Cardiac muscle cell (in vitro differentiated cells and primary cell): Measurements from ENCODE around the gene AADAC. TPM values are rescaled to one million over a fixed set of nuclear protein-coding genes. Genes with fewer than 3 reads are reported as not detected.
A peak's percentile ranks its signal among the peaks of the same experiment; 100 is the strongest.

Experiments used
- DNase-seq, 2 donors: peaks; one replicate each; pipeline versions ENCODE4 v3.0.0 to v3.0.0-alpha.2; 2010 to 2017; ENCODE audit warnings: low read depth in 1 of 2, low spot score in 1 of 2
- H3K27ac ChIP-seq: fragments of 200-600 bp; sonication (generic); 2 replicates; pipeline ENCODE4 v1.5.1; 2016
- H3K27me3 ChIP-seq: fragments of 200-600 bp; sonication (generic); 2 replicates; pipeline ENCODE4 v1.6.0; 2016; ENCODE audit warnings: control low read depth
- H3K36me3 ChIP-seq: fragments of 200-600 bp; sonication (generic); 2 replicates; pipeline ENCODE4 v1.5.1; 2016; ENCODE audit warnings: control low read depth
- H3K4me1 ChIP-seq: fragments of 200-600 bp; sonication (generic); 2 replicates; pipeline ENCODE4 v1.8.1; 2017; ENCODE audit warnings: low read depth, mild to moderate bottlenecking, mixed run types
- H3K4me3 ChIP-seq: fragments of 200-600 bp; sonication (generic); 2 replicates; pipeline ENCODE4 v1.5.1; 2016; ENCODE audit warnings: mild to moderate bottlenecking
- H3K9me3 ChIP-seq: fragments of 200-600 bp; sonication (generic); 2 replicates; pipeline ENCODE4 v1.5.1; 2017; ENCODE audit warnings: low read depth, mild to moderate bottlenecking, control low read depth
- polyA plus RNA-seq: library from polyadenylated mRNA; unstranded; fragments of >200 nt; fragmentation: Nextera tagmentation; extraction: Ambion mirVana; gene quantifications from 2 replicates; pipeline ENCODE4 v1.2.1, GENCODE V29; 2016
- total RNA-seq: library from RNA; depleted of rRNA; stranded (reverse); fragments of >200 nt; gene quantifications from 2 replicates; pipeline ENCODE4 v1.2.3, GENCODE V29; 2016
- TF ChIP-seq, protein P1 (sequence below): IDR thresholded peaks from 2 replicates; pipeline ENCODE4 v1.5.1; 2012; ENCODE audit warnings: low read depth, mild to moderate bottlenecking, low read length

AADAC gene
- total and polyA plus RNA-seq, 2 experiments from 2014 or later: 0.12 TPM; not detected in 1

GRCh38 chr3:151816091-151816604 is 2.2 kb downstream of the AADAC start:
- TF ChIP-seq, protein P1, sequence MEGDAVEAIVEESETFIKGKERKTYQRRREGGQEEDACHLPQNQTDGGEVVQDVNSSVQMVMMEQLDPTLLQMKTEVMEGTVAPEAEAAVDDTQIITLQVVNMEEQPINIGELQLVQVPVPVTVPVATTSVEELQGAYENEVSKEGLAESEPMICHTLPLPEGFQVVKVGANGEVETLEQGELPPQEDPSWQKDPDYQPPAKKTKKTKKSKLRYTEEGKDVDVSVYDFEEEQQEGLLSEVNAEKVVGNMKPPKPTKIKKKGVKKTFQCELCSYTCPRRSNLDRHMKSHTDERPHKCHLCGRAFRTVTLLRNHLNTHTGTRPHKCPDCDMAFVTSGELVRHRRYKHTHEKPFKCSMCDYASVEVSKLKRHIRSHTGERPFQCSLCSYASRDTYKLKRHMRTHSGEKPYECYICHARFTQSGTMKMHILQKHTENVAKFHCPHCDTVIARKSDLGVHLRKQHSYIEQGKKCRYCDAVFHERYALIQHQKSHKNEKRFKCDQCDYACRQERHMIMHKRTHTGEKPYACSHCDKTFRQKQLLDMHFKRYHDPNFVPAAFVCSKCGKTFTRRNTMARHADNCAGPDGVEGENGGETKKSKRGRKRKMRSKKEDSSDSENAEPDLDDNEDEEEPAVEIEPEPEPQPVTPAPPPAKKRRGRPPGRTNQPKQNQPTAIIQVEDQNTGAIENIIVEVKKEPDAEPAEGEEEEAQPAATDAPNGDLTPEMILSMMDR: no peak
- no peaks in the 10 kb centered on the region for H3K9me3 ChIP-seq
- no peaks in the 10 kb centered on the region for H3K36me3 ChIP-seq
- peak in 1 of 2 donors; percentile 87 for DNase-seq
- no peak overlapping the region for H3K27ac ChIP-seq
- no peak overlapping the region for H3K4me3 ChIP-seq
- no peaks in the 10 kb centered on the region for H3K27me3 ChIP-seq
- H3K4me1 ChIP-seq: no peaks in the 10 kb centered on the region

DNA sequence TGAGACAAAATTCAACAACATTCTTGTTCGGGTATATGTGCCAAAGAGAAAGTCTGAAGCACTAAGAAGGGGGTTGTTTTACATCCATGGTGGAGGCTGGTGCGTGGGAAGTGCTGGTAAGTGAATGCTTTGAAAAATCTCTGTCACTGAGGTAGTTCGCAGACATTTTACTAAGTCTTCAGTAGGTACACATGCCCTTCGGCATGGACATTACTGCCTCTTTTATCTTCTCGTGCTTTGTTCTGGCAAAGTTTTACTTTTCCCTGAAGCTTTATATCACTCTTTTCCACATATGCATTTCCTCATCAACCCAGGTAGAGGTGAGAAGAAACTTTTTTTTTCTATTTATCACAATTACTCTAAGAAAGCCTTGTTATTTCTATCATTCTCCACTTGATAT is 3.6 kb downstream of the AADAC start:
- H3K4me1 ChIP-seq: no peaks in the 10 kb centered on the region
- H3K27ac ChIP-seq: no peak overlapping the region
- no peak overlapping the region for H3K4me3 ChIP-seq
- H3K27me3 ChIP-seq: no peaks in the 10 kb centered on the region
- DNase-seq: no peak
- no peaks in the 10 kb centered on the region for H3K36me3 ChIP-seq
- no peaks in the 10 kb centered on the region for H3K9me3 ChIP-seq
- TF ChIP-seq, protein P1: no peak

DNA sequence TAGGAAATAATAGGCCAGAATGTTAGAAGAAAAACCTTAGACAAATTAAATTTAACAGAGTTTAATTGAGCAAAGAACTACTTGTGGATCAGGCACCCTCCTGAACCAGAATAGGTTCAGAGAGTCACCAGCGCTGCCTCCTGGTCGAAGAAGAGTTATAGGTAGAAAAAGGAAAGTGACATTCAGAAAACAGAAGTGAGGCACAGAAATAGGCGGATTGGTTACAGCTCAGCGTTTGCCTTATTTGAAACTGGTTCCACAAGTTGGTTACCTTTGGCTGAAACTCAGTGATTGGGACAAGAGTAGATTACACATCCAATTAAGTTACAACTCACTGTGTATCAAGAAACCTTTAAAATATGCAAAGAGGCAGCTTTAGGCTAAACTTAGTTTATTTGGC is 4.4 kb downstream of the AADAC start:
- Histone ChIP-seq H3K27me3 (no peaks in the 10 kb centered on the region), H3K9me3 (no peaks in the 10 kb centered on the region), H3K4me1 (no peaks in the 10 kb centered on the region), H3K27ac (no peak overlapping the region), H3K4me3 (no peak overlapping the region), H3K36me3 (no peaks in the 10 kb centered on the region)
- DNase-seq: no peak
- TF ChIP-seq, protein P1: no peak

DNA sequence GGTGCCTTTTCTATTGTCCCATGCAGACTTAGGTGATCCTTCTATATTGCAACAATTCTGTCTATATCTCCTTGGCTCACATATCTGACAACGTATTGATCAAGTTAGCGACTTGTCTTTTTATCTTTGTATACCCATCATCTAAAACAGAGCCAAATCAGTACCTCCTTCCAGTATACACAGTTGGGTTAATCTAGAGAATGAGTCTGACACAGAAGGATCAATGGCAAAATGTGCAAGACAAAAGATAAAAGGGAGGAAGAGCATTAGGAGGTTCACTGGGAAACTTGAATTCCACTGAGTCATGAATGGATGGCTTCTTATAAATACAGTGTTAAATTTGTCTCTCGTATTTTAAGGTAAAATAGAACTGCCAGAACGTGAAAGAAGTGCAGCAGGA is 6.0 kb downstream of the AADAC start:
- TF ChIP-seq, protein P1: no peak
- H3K9me3 ChIP-seq: no peaks in the 10 kb centered on the region
- H3K27ac ChIP-seq: no peak overlapping the region
- H3K36me3 ChIP-seq: no peaks in the 10 kb centered on the region
- no peaks in the 10 kb centered on the region for H3K27me3 ChIP-seq
- H3K4me1 ChIP-seq: no peaks in the 10 kb centered on the region
- no peak overlapping the region for H3K4me3 ChIP-seq
- DNase-seq: no peak

DNA sequence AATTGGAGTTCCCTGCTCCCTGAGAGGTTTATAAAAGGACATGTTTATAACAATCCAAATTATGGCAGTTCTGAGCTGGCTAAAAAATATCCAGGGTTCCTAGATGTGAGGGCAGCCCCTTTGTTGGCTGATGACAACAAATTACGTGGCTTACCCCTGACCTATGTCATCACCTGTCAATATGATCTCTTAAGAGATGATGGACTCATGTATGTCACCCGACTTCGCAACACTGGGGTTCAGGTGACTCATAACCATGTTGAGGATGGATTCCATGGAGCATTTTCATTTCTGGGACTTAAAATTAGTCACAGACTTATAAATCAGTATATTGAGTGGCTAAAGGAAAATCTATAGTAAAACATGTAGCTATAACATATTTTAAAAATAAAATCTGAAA is 13.9 kb downstream of the AADAC start:
- DNase-seq: no peak
- H3K27ac ChIP-seq: no peak overlapping the region
- TF ChIP-seq, protein P1: no peak
- no peaks in the 10 kb centered on the region for H3K27me3 ChIP-seq
- no peaks in the 10 kb centered on the region for H3K4me1 ChIP-seq
- H3K36me3 ChIP-seq: no peaks in the 10 kb centered on the region
- H3K4me3 ChIP-seq: no peak overlapping the region
- H3K9me3 ChIP-seq: no peaks in the 10 kb centered on the region
